Ishikawa (cell line): ENCODE data around the gene CDYL2.

Experiments used
- CEBPB ChIP-seq: IDR thresholded peaks from 2 replicates; pipeline ENCODE4 v1.6.1; 2012
- CREB1 ChIP-seq: IDR thresholded peaks from 2 replicates; pipeline ENCODE4 v1.6.1; 2012; ENCODE audit warnings: low read depth
- EGR1 ChIP-seq: IDR thresholded peaks from 2 replicates; pipeline ENCODE4 v1.6.1; 2012
- EP300 ChIP-seq: IDR thresholded peaks from 2 replicates; pipeline ENCODE4 v1.6.1; 2012; ENCODE audit warnings: borderline replicate concordance
- FOXM1 ChIP-seq: IDR thresholded peaks from 2 replicates; pipeline ENCODE4 v1.6.1; 2012; ENCODE audit warnings: low read depth, borderline replicate concordance
- MAX ChIP-seq: IDR thresholded peaks from 2 replicates; pipeline ENCODE4 v1.6.1; 2012
- NFIC ChIP-seq: IDR thresholded peaks from 2 replicates; pipeline ENCODE4 v1.6.1; 2012
- RAD21 ChIP-seq: IDR thresholded peaks from 2 replicates; pipeline ENCODE4 v1.6.1; 2012; ENCODE audit warnings: low read depth
- REST ChIP-seq: IDR thresholded peaks from 2 replicates; pipeline ENCODE4 v1.6.1; 2012; ENCODE audit warnings: low read depth, mild to moderate bottlenecking
- TAF1 ChIP-seq: IDR thresholded peaks from 2 replicates; pipeline ENCODE4 v1.6.1; 2012; ENCODE audit warnings: low read depth, mild to moderate bottlenecking
- TCF12 ChIP-seq: IDR thresholded peaks from 2 replicates; pipeline ENCODE4 v1.6.1; 2012; ENCODE audit warnings: low read depth
- TEAD4 ChIP-seq: IDR thresholded peaks from 2 replicates; pipeline ENCODE4 v1.6.1; 2012
- USF1 ChIP-seq: IDR thresholded peaks from 2 replicates; pipeline ENCODE4 v1.6.1; 2012
- YY1 ChIP-seq: IDR thresholded peaks from 2 replicates; pipeline ENCODE4 v1.6.1; 2012; ENCODE audit warnings: low read depth
- ZBTB7A ChIP-seq: IDR thresholded peaks from 2 replicates; pipeline ENCODE4 v1.6.1; 2012; ENCODE audit warnings: low read depth

Gene CDYL2

GRCh38 chr16:80681436-80681835, 123.0 kb downstream of the CDYL2 start:
- TF ChIP-seq RAD21 (no peak), USF1 (no peak), TCF12 (no peak), MAX (no peak), FOXM1 (no peak), CEBPB (no peak), EGR1 (no peak), REST (no peak), ZBTB7A (no peak)

GRCh38 chr16:80680839-80681238, 123.6 kb downstream of the CDYL2 start:
- TF ChIP-seq MAX, result no peak
- no peak for TF ChIP-seq USF1
- TF ChIP-seq CEBPB, result no peak
- no peak for TF ChIP-seq RAD21
- no peak for TF ChIP-seq YY1
- TF ChIP-seq TAF1, result no peak
- no peak for TF ChIP-seq TCF12

- TF ChIP-seq MAX (no peak), EGR1 (no peak), USF1 (no peak), REST (no peak), RAD21 (no peak), YY1 (no peak), TAF1 (no peak), TEAD4 (no peak), NFIC (no peak), TCF12 (no peak), ZBTB7A (no peak), CREB1 (no peak), CEBPB (no peak), FOXM1 (no peak), EP300 (no peak)
These were observed 124.4 kb downstream of the CDYL2 start for GRCh38 chr16:80680046-80680445.

GRCh38 chr16:80674884-80675283, 129.5 kb downstream of the CDYL2 start:
- TF ChIP-seq CEBPB (no peak), USF1 (no peak), RAD21 (no peak), EGR1 (no peak), NFIC (no peak)

- no peak for TF ChIP-seq EP300
- TF ChIP-seq TEAD4, result no peak
- TF ChIP-seq TAF1, result no peak
- no peak for TF ChIP-seq RAD21
- no peak for TF ChIP-seq YY1
- no peak for TF ChIP-seq NFIC
- TF ChIP-seq REST, result no peak
- no peak for TF ChIP-seq MAX
- TF ChIP-seq CREB1, result no peak
- no peak for TF ChIP-seq ZBTB7A
- no peak for TF ChIP-seq EGR1
- TF ChIP-seq USF1, result no peak
- TF ChIP-seq FOXM1, result no peak
- no peak for TF ChIP-seq TCF12
These were observed 132.0 kb downstream of the CDYL2 start for GRCh38 chr16:80672379-80672778.
